ENCODE results near the gene HSF4. TPM values are rescaled to one million over a fixed set of nuclear protein-coding genes. Genes with fewer than 3 reads are reported as not detected.

Gene HSF4
- total RNA-seq, 1 donor from 2014 or later: 3.8 TPM

- DNase-seq: peak; percentile 82
Measured at GRCh38 chr16:67150047-67150832, 14.3 kb upstream of the HSF4 start.

GRCh38 chr16:67150833-67151396 is 13.6 kb upstream of the HSF4 start, which contains the start of gene B3GNT9:
TSS of gene B3GNT9 (minus strand) at chr16:67150998. CDS start at chr16:67150485, 513 bp downstream.
- peak; percentile 90 for DNase-seq

GRCh38 chr16:67151431-67152097 is 13.0 kb upstream of the HSF4 start:
- DNase-seq: no peak

- DNase-seq: no peak
Measured at GRCh38 chr16:67154578-67155294, 9.8 kb upstream of the HSF4 start.

DNA sequence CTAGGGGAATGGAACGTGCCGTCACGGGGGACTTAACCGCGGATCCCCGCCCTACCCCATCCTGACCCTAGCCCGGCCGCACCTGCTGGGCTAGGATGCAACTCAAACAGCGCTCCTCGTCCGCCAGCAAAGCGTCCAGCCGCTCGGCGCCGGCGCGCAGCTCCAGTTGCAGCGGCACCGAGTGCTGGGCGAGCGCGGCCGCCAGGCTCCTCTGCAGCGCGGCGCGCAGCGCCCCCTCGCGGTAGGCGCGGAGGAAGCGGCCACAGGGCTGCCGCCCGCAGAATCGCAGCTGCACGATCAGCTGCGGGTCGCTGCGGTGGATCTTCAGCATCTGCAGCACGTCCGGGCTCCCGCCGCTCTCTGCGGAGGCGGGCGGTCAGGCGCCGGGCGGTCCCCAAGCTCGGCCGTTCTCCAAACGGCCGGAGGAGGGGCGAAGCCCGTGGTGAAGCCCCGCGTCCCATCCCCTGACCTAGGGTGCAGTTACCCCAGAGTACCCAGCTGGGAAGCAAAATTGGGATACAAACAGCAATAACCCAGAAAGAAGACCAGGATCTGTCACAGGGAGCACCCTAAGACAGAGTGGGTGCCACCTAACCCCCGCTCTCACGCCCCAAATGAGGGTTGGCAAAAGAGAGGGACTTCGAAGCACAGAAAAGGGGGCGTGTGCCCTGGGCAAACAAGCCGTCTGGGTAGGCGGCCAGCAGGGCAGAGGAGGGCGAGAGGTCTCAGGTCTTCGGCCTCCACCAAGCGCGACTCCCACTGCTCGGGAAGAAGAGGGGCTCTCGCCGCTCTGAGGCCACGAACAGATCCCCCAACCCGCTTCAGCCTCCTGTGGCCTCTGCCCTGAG is 9.0 kb upstream of the HSF4 start:
- peak; percentile 87 for DNase-seq

- no peak for DNase-seq
Measured at GRCh38 chr16:67156143-67156844, 8.3 kb upstream of the HSF4 start.

GRCh38 chr16:67157106-67157748 is 7.3 kb upstream of the HSF4 start:
- DNase-seq: no peak

DNA sequence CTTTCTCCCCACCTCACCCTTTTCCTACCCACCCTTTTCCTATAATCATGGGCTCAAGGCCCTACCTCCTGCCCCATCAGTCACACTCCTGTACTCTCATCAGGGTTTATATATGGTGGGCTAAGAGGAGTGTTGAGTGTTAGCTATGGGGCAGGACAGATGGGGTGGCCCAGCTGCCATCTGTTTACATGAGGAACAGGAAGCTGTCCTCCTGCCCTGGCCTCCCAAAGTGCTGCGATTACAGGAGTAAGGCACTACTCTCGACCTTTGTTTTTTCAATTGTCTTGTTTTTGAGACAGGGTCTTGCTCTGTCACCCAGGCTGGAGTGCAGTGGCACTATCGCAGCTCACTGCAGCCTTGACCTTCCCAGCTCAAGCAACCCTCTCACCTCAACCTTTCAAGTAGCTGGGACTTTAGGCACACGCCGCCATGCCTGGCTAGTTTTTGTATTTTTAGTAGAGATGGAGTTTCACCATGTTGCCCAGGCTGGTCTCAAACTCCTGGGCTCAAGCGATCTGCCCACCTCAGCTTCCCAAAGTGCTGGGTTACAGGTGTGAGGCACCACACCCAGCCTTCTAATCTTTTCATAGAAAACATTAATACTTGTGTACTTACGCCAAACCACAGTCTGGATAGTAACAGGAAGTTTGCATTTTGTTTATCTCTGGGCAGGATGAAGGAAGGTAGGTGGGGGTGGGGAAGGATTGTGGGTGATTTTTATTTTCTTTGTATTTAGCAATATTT is 6.5 kb upstream of the HSF4 start:
- no peak for DNase-seq

GRCh38 chr16:67158637-67159600 is 5.6 kb upstream of the HSF4 start:
- DNase-seq: no peak

- DNase-seq: no peak
Measured at GRCh38 chr16:67161595-67162058, 2.9 kb upstream of the HSF4 start.

DNA sequence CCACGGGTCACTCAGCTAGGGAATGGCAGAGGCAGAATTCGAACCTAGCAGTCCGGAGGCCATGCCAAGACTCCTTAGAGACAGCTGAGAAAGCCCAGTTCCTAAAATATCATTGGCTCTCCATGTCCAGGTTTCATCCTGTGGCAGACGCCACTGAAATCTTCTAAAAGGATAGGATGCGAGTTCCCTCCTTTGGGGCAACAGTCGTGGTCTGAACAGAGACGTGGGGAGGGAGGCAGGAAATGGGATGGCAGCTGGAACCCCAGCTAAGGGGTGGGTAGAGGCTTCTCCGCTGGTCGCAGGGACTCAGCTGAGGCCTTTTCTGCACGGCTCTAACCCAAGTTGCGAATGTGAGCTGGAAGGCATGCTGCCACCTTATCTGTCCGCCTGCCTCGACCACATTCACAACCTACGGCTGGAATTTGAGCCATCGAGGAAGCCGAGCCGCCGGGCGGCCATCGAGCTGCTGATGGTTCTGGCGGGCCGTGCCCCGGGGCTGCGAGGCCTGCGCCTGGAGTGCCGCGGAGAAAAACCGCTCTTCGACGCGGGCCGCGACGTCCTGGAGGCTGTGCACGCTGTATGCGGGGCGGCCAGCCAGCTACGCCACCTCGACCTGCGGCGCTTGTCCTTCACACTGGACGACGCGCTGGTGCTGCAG is 1.9 kb upstream of the HSF4 start:
- DNase-seq: no peak

DNA sequence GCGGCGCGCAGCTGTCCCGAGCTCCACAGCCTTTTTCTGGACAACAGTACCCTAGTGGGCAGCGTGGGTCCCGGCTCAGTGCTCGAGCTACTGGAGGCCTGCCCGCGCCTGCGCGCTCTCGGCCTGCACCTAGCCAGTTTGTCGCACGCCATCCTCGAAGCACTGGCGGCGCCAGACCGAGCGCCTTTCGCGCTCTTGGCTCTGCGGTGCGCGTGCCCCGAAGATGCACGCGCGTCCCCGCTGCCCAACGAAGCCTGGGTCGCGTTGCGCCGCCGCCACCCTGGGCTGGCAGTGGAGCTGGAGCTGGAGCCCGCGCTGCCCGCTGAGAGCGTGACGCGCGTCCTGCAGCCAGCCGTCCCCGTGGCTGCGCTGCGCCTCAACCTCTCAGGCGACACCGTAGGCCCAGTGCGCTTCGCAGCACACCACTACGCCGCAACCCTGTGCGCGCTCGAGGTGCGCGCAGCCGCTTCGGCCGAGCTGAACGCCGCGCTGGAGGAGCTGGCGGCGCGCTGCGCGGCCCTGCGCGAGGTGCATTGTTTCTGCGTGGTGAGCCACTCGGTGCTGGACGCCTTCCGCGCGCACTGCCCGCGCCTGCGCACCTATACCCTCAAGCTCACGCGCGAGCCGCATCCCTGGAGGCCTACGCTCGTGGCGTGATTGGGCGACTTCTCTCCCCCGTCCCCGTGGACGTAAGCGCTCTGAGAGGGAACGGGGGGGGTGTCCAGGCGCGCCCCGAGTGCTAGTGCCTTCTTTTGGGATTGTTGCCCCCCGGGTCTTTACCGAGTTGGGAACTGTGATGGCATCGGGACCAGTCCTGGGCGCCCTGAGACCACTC is 1.2 kb upstream of the HSF4 start:
- no peak for DNase-seq

DNA sequence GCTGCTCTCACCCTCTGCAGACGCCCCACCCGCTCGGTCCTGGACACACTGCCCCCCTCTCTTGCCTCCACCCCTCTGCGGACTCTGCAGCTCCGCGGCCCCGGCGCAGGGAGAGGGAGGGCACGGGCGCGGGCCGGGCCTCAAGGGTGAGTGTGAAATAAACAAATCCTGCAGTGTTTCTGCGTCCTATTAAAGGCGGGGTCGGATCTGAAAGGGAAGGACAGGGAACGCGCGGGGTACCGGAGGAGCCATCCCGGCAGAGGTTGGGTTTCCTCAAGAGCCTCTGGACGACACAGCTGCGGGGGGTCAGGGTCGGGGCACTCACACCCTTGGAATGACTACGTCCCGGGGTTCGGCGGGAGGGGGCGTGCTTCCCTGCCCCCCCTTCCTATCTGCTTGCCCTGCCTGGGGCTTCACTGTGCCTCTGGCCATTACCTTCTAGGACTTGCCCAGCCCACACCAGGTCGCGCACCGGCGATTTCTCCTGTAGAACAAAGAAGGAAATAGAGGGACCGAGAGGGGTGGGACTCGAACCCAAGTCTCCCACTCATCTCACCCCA is 466 bp upstream of the HSF4 start:
- DNase-seq: no peak

GRCh38 chr16:67165121-67166078 is 855 bp downstream of the HSF4 start:
- no peak for DNase-seq

- DNase-seq: no peak
Measured at GRCh38 chr16:67166110-67166547, 1.6 kb downstream of the HSF4 start.

Data from tongue (tissue), 2 donors.